IMR-90 (cell line): ENCODE results near the gene TNNI2. TPM values are rescaled to one million over a fixed set of nuclear protein-coding genes. Genes with fewer than 3 reads are reported as not detected.

Experiments used
- ATAC-seq: fragments of 200-7000 bp; cut with Tn5 transposase; 2 replicates; pipeline ENCODE4 v1.9.1; 2020; ENCODE audit warnings: low read depth, mild to moderate bottlenecking, moderate library complexity
- BruUV-seq: library from RNA; stranded (reverse); fragments of 400-500 nt; replicated peaks from 2 replicates; lab custom pipeline; 2021; lab: Mats Ljungman, UMichigan
- CTCF ChIA-PET: fragments of 300-600 bp; formaldehyde crosslinking; extraction: SDS; loops from one replicate; lab custom pipeline; 2021; ENCODE audit warnings: antibody characterized with exemption; lab: Yijun Ruan, JAX
- POLR2A ChIA-PET: fragments of 300-600 bp; sonication (Branson Sonifier 250); formaldehyde crosslinking; loops from one replicate; lab custom pipeline; 2022; ENCODE audit warnings: antibody characterized with exemption; ENCODE audit not compliant: unreplicated experiment; lab: Charles Lee
- DNase-seq: peaks from one replicate; pipeline ENCODE4 v3.0.0; 2013
- H2AFZ ChIP-seq: replicated peaks from 2 replicates; pipeline ENCODE3; 2013; ENCODE audit warnings: low read length, mild to moderate bottlenecking; ENCODE audit not compliant: poor library complexity
- H2AK5ac ChIP-seq: 2 replicates; pipeline ENCODE4 v1.6.1; 2013; ENCODE audit warnings: low read depth, low read length, inconsistent platforms
- H2AK9ac ChIP-seq: replicated peaks from 2 replicates; pipeline ENCODE3; 2013; ENCODE audit warnings: mild to moderate bottlenecking, low read depth, low read length, moderate library complexity; ENCODE audit not compliant: poor library complexity
- H2BK120ac ChIP-seq: 2 replicates; pipeline ENCODE4 v1.6.1; 2013; ENCODE audit warnings: low read depth, low read length, inconsistent platforms
- H2BK15ac ChIP-seq: 3 replicates; pipeline ENCODE4 v1.6.1; 2013; ENCODE audit warnings: low read depth, low read length, inconsistent platforms
- H2BK20ac ChIP-seq: 2 replicates; pipeline ENCODE4 v1.6.1; 2013; ENCODE audit warnings: low read depth, mild to moderate bottlenecking, inconsistent platforms, low read length, moderate library complexity
- H2BK5ac ChIP-seq: 2 replicates; pipeline ENCODE4 v1.6.1; 2013; ENCODE audit warnings: mild to moderate bottlenecking, low read depth, low read length, inconsistent platforms; ENCODE audit not compliant: poor library complexity, severe bottlenecking
- H3K14ac ChIP-seq: replicated peaks from 2 replicates; pipeline ENCODE4 v1.6.1; 2013; ENCODE audit warnings: low read depth, low read length, inconsistent platforms
- H3K18ac ChIP-seq: 2 replicates; pipeline ENCODE4 v1.6.1; 2013; ENCODE audit warnings: low read depth, low read length, control low read depth
- H3K23ac ChIP-seq: 2 replicates; pipeline ENCODE4 v1.6.1; 2013; ENCODE audit warnings: low read depth, low read length, inconsistent platforms
- H3K27ac ChIP-seq: 2 replicates; pipeline ENCODE4 v1.5.1; 2013; ENCODE audit warnings: mild to moderate bottlenecking, control low read depth, low read length; ENCODE audit not compliant: insufficient read depth
- H3K27me3 ChIP-seq: 2 replicates; pipeline ENCODE4 v1.6.1; 2013; ENCODE audit warnings: low read length; ENCODE audit not compliant: control insufficient read depth, insufficient read depth
- H3K36me3 ChIP-seq: 2 replicates; pipeline ENCODE4 v1.6.1; 2013; ENCODE audit warnings: low read length, mixed read lengths; ENCODE audit not compliant: control insufficient read depth, insufficient read depth
- H3K4ac ChIP-seq: 2 replicates; pipeline ENCODE4 v1.6.1; 2013; ENCODE audit warnings: low read depth, low read length, inconsistent platforms
- H3K4me1 ChIP-seq: 2 replicates; pipeline ENCODE4 v1.6.1; 2013; ENCODE audit warnings: low read length, mixed read lengths; ENCODE audit not compliant: control insufficient read depth, insufficient read depth
- H3K4me2 ChIP-seq: 2 replicates; pipeline ENCODE4 v1.6.1; 2013; ENCODE audit warnings: low read depth, mild to moderate bottlenecking, control low read depth, low read length, moderate library complexity
- H3K4me3 ChIP-seq: 2 replicates; pipeline ENCODE4 v1.5.1; 2013; ENCODE audit warnings: low read depth, mild to moderate bottlenecking, control low read depth, low read length, moderate library complexity; ENCODE audit not compliant: insufficient read depth
- H3K56ac ChIP-seq: 2 replicates; pipeline ENCODE4 v1.6.1; 2013; ENCODE audit warnings: low read length, inconsistent platforms; ENCODE audit not compliant: insufficient read depth; ENCODE audit errors: extremely low read depth
- H3K79me1 ChIP-seq, 2 experiments: 2 replicates each; pipeline ENCODE4 v1.6.1; 2013; ENCODE audit warnings: low read length in 2 of 2, inconsistent platforms in 1 of 2, low read depth in 1 of 2
- H3K9ac ChIP-seq: 2 replicates; pipeline ENCODE4 v1.6.1; 2013; ENCODE audit warnings: low read depth, low read length, control low read depth
- H3K9me1 ChIP-seq: 2 replicates; pipeline ENCODE4 v1.6.1; 2013; ENCODE audit warnings: low read length, inconsistent platforms; ENCODE audit not compliant: insufficient read depth
- H3K9me3 ChIP-seq: 2 replicates; pipeline ENCODE4 v1.6.1; 2013; ENCODE audit warnings: low read length; ENCODE audit not compliant: control insufficient read depth, insufficient read depth
- H4K20me1 ChIP-seq: 2 replicates; pipeline ENCODE4 v1.6.1; 2013; ENCODE audit warnings: low read length, inconsistent platforms; ENCODE audit not compliant: insufficient read depth
- H4K5ac ChIP-seq: 2 replicates; pipeline ENCODE4 v1.6.1; 2013; ENCODE audit warnings: mild to moderate bottlenecking, low read depth, low read length, control low read depth
- H4K8ac ChIP-seq, 2 experiments: 2 replicates each; pipeline ENCODE4 v1.6.1; 2013; ENCODE audit warnings: low read depth in 2 of 2, low read length in 2 of 2, control low read depth in 1 of 2, inconsistent platforms in 1 of 2
- H4K91ac ChIP-seq: 2 replicates; pipeline ENCODE4 v1.6.1; 2013; ENCODE audit warnings: low read depth, low read length, inconsistent platforms; ENCODE audit not compliant: insufficient read depth
- BHLHE40 ChIP-seq: fragments of 150-350 bp; IDR thresholded peaks from 2 replicates; pipeline ENCODE4 v1.6.1; 2016; ENCODE audit warnings: mild to moderate bottlenecking, low read depth, low read length
- ELK1 ChIP-seq: fragments of 150-350 bp; IDR thresholded peaks from 2 replicates; pipeline ENCODE4 v1.6.1; 2016; ENCODE audit warnings: low read depth, mild to moderate bottlenecking, low read length, moderate library complexity, borderline replicate concordance
- RAD21 ChIP-seq: IDR thresholded peaks from 2 replicates; pipeline ENCODE4 v1.6.1; 2012; ENCODE audit warnings: low read length, improper control_type of control experiment
- RFX5 ChIP-seq: IDR thresholded peaks from 2 replicates; pipeline ENCODE4 v1.8.0; 2012; ENCODE audit warnings: low read depth, mild to moderate bottlenecking, low read length, moderate library complexity
- SMC3 ChIP-seq: fragments of 150-350 bp; IDR thresholded peaks from 2 replicates; pipeline ENCODE4 v1.6.1; 2016; ENCODE audit warnings: low read depth, mild to moderate bottlenecking, antibody characterized with exemption, low read length, moderate library complexity
- USF2 ChIP-seq: fragments of 150-350 bp; IDR thresholded peaks from 2 replicates; pipeline ENCODE4 v1.6.1; 2017; ENCODE audit warnings: mild to moderate bottlenecking, antibody characterized with exemption, low read length, low read depth
- WGBS, 2 experiments: methylation state at CpG; one replicate each; pipeline versions ENCODE4 v1.1.5 to v1.1.7; 2013; ENCODE audit warnings: missing lambda C conversion rate in 2 of 2; ENCODE audit not compliant: insufficient read length in 1 of 2; ENCODE audit errors: extremely low coverage in 2 of 2; 5-methylcytosine and 5-hydroxymethylcytosine counted together
- dilution Hi-C: fragments of 300-500 bp; cut with HindIII; formaldehyde crosslinking; loops from one replicate; pipeline ENCODE4 v1.14.3; 2018; ENCODE audit warnings: low sequenced_read_pairs; ENCODE audit not compliant: unreplicated experiment
- in situ Hi-C: fragments of 300-500 bp; cut with MboI; formaldehyde crosslinking; loops from 3 replicates; pipeline ENCODE4 v1.14.3; 2019; ENCODE audit warnings: low sequenced_read_pairs, inconsistent platforms, mixed read lengths
- intact Hi-C: fragments of 100-400 bp; cut with micrococcal nuclease; formaldehyde crosslinking; loops from 2 replicates; pipeline ENCODE4 v1.10.0; 2022
- polyA plus RNA-seq, 3 experiments: library from polyadenylated mRNA; depleted of rRNA; stranded (reverse); fragments of >200 nt; gene quantifications; 2 replicates each; pipeline ENCODE4 v1.2.3, GENCODE V29; 2012; ENCODE audit warnings: low replicate concordance in 1 of 3
- total RNA-seq: library from RNA; depleted of rRNA; stranded (reverse); fragments of >200 nt; gene quantifications from 2 replicates; pipeline ENCODE4 v1.2.3, GENCODE V29; 2012

The TNNI2 gene
- total and polyA plus RNA-seq, 2 of the 4 experiments (the other 2 are of a cell fraction): not detected

- Histone ChIP-seq H2BK5ac (no peak overlapping the region), H2BK20ac (no peak overlapping the region), H3K9me3 (no peaks in the 10 kb centered on the region), H2BK120ac (no peak overlapping the region), H3K79me1 (no peaks in the 10 kb centered on the region), H3K23ac (no peak overlapping the region), H3K56ac (no peak overlapping the region), H3K14ac (no peak overlapping the region), H3K4me1 (peaks cover 3% of the 10 kb centered on the region; the same call in 1 of the 2 replicates), H3K4me3 (no peak overlapping the region), H4K8ac (no peak overlapping the region), H3K27ac (no peak overlapping the region), H3K4ac (no peak overlapping the region), H2AK5ac (no peak overlapping the region), H2AK9ac (no peak overlapping the region), H4K20me1 (no peaks in the 10 kb centered on the region), H2AFZ (no peak overlapping the region), H3K27me3 (peaks cover 29% of the 10 kb centered on the region), H4K91ac (no peak overlapping the region), H3K9me1 (peaks cover 4% of the 10 kb centered on the region), H3K18ac (no peak overlapping the region), H3K9ac (no peak overlapping the region), H3K4me2 (no peak overlapping the region), H2BK15ac (no peak overlapping the region), H3K36me3 (no peaks in the 10 kb centered on the region), H4K5ac (no peak overlapping the region)
- DNase-seq: no peak
- ChIA-PET CTCF (no interaction called here), POLR2A (no interaction called here)
- TF ChIP-seq BHLHE40 (no peak), USF2 (no peak), RAD21 (no peak), SMC3 (no peak), ELK1 (no peak), RFX5 (no peak)
- intact Hi-C loops: no loop called here
- dilution Hi-C loops: no loop called here
- BruUV-seq: no TSS peak
- no peak for ATAC-seq
- WGBS, 2 experiments: no CpG with 5 or more reads among the region's 7 CpGs
- in situ Hi-C loops: no loop called here
Measured at GRCh38 chr11:1858576-1858975, 19.8 kb downstream of the TNNI2 start.
